GM23338 (cell line): ENCODE measurements around the gene AAMDC. TPM values are rescaled to one million over a fixed set of nuclear protein-coding genes. Genes with fewer than 3 reads are reported as not detected.
"Not testable (repeated sequence)": the region's sequence is repeated elsewhere in the genome, so short reads cannot be mapped to it uniquely, and the experiment has no call there.

Experiments
- ATAC-seq: fragments of 200-7000 bp; cut with Tn5 transposase; 3 replicates; pipeline ENCODE4 v1.9.1; 2020
- DNase-seq: peaks from one replicate; pipeline ENCODE4 v3.0.0-alpha.2; 2015; ENCODE audit warnings: low spot score
- H2AFZ ChIP-seq: fragments of 200-600 bp; sonication (generic); 2 replicates; pipeline ENCODE4 v1.8.0; 2016; ENCODE audit warnings: antibody characterized with exemption, mild to moderate bottlenecking, moderate library complexity
- H3F3A ChIP-seq: fragments of 200-600 bp; sonication (generic); replicated peaks from 2 replicates; pipeline ENCODE4 v1.8.0; 2017; ENCODE audit warnings: antibody characterized with exemption, mixed run types, low read depth
- H3K27ac ChIP-seq: fragments of 200-600 bp; sonication (generic); 2 replicates; pipeline ENCODE4 v1.6.1; 2016; ENCODE audit warnings: low read depth
- H3K27me3 ChIP-seq: fragments of 200-600 bp; sonication (generic); 2 replicates; pipeline ENCODE4 v1.8.0; 2016; ENCODE audit warnings: mild to moderate bottlenecking, mixed run types, moderate library complexity; ENCODE audit not compliant: insufficient read depth
- H3K36me3 ChIP-seq: fragments of 200-600 bp; sonication (generic); 2 replicates; pipeline ENCODE4 v1.8.0; 2016; ENCODE audit warnings: mild to moderate bottlenecking; ENCODE audit not compliant: insufficient read depth
- H3K4me1 ChIP-seq: fragments of 200-600 bp; sonication (generic); 2 replicates; pipeline ENCODE4 v1.8.0; 2016; ENCODE audit warnings: mild to moderate bottlenecking, moderate library complexity; ENCODE audit not compliant: insufficient read depth
- H3K4me2 ChIP-seq: fragments of 200-600 bp; sonication (generic); 2 replicates; pipeline ENCODE4 v1.7.1; 2017; ENCODE audit warnings: mixed run types
- H3K4me3 ChIP-seq: fragments of 200-600 bp; sonication (generic); 2 replicates; pipeline ENCODE4 v1.6.1; 2016; ENCODE audit warnings: mixed run types
- H3K79me2 ChIP-seq: fragments of 200-600 bp; sonication (generic); replicated peaks from 2 replicates; pipeline ENCODE4 v1.8.0; 2017; ENCODE audit warnings: mild to moderate bottlenecking; ENCODE audit not compliant: insufficient read depth
- H3K9me2 ChIP-seq: fragments of 200-600 bp; sonication (generic); 2 replicates; pipeline ENCODE4 v1.8.0; 2017; ENCODE audit not compliant: insufficient read depth
- H4K20me1 ChIP-seq: fragments of 200-600 bp; sonication (generic); replicated peaks from 2 replicates; pipeline ENCODE4 v1.8.0; 2017; ENCODE audit warnings: mild to moderate bottlenecking; ENCODE audit not compliant: insufficient read depth
- H3K27ac Mint-ChIP-seq: 2 replicates; pipeline ENCODE4 v1.8.0; 2020; ENCODE audit warnings: inconsistent platforms, mild to moderate bottlenecking, moderate library complexity, mixed read lengths
- H3K27me3 Mint-ChIP-seq: 3 replicates; pipeline ENCODE4 v1.8.0; 2022; ENCODE audit warnings: low read depth, mild to moderate bottlenecking, moderate library complexity, mixed read lengths, inconsistent platforms; ENCODE audit not compliant: insufficient read depth, poor library complexity
- H3K36me3 Mint-ChIP-seq: 3 replicates; pipeline ENCODE4 v1.8.0; 2021; ENCODE audit warnings: low read depth, mild to moderate bottlenecking, inconsistent platforms, moderate library complexity, mixed read lengths
- H3K4me1 Mint-ChIP-seq: 3 replicates; pipeline ENCODE4 v1.8.0; 2020; ENCODE audit warnings: mild to moderate bottlenecking, inconsistent platforms, mixed read lengths
- H3K4me3 Mint-ChIP-seq: 3 replicates; pipeline ENCODE4 v1.8.0; 2021; ENCODE audit warnings: moderate library complexity, mild to moderate bottlenecking, inconsistent platforms, mixed read lengths
- H3K9me3 Mint-ChIP-seq: 3 replicates; pipeline ENCODE4 v1.8.0; 2020; ENCODE audit warnings: moderate library complexity, mild to moderate bottlenecking, inconsistent platforms, mixed read lengths
- EZH2 ChIP-seq: fragments of 200-600 bp; sonication (generic); IDR thresholded peaks from one replicate; pipeline ENCODE4 v1.8.0; 2017; ENCODE audit warnings: antibody characterized with exemption, mild to moderate bottlenecking, low read depth; ENCODE audit not compliant: unreplicated experiment
- EZH2phosphoT487 ChIP-seq: fragments of 200-600 bp; sonication (generic); IDR thresholded peaks from one replicate; pipeline ENCODE4 v1.8.1; 2018; ENCODE audit warnings: antibody characterized with exemption; ENCODE audit not compliant: unreplicated experiment
- JUNB ChIP-seq: IDR thresholded peaks from one replicate; pipeline ENCODE4 v1.6.1; 2016; ENCODE audit warnings: antibody characterized with exemption; ENCODE audit not compliant: unreplicated experiment
- POLR2AphosphoS5 ChIP-seq: IDR thresholded peaks from 2 replicates; pipeline ENCODE4 v1.6.1; 2016; ENCODE audit warnings: antibody characterized with exemption, low read depth
- polyA plus RNA-seq: library from polyadenylated mRNA; unstranded; fragments of >200 nt; fragmentation: Nextera tagmentation; extraction: Ambion mirVana; gene quantifications from 2 replicates; pipeline ENCODE4 v1.2.1, GENCODE V29; 2016
- total RNA-seq: library from RNA; depleted of rRNA; stranded (reverse); fragments of >200 nt; shearing (Covaris generic); gene quantifications from 2 replicates; pipeline ENCODE4 v1.2.3, GENCODE V29; 2014
- TF ChIP-seq, protein P1 (sequence below): fragments of 250-450 bp; sonication (Bioruptor Pico); IDR thresholded peaks from 2 replicates; pipeline ENCODE4 v1.5.0; 2020; ENCODE audit warnings: mild to moderate bottlenecking, moderate library complexity
- TF ChIP-seq, protein P2 (sequence below), 2 experiments: fragments of 200-600 bp in 1 of 2; sonication (generic) in 1 of 2; conservative IDR thresholded peaks; 2 replicates each; pipeline versions ENCODE4 v1.5.1 to v1.6.1; 2016 to 2017; ENCODE audit warnings: antibody characterized with exemption in 2 of 2, low read depth in 2 of 2, mild to moderate bottlenecking in 2 of 2, moderate library complexity in 1 of 2

AAMDC gene
- total and polyA plus RNA-seq, 2 experiments from 2014 or later: 5.3 to 50.2 TPM

DNA sequence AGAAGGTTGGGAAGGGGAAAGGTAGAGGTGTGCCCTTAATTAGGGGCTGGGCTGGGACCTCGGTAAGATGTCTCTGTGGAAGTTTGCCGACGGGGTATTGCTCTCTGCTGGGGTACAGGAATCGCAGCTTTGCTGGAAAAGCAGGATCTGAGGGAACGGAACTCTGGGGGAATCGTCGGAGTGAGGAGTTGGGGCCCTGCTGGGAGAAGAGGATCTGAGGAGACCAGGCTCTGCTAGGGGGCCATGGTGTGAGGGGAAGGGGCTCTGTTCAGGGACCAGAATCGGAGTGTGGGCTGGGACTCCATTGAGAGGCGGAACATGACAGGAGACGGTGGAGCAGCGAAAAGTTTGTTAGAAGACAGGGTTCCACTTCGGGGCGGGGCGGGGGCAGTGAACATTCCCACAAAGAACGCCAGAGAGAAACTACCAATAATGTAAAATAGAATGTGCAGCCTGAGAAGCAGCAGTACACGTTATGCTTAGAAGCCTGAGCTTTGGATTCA, 456 bp downstream of the AAMDC start (continued):
- TF ChIP-seq, protein P1, sequence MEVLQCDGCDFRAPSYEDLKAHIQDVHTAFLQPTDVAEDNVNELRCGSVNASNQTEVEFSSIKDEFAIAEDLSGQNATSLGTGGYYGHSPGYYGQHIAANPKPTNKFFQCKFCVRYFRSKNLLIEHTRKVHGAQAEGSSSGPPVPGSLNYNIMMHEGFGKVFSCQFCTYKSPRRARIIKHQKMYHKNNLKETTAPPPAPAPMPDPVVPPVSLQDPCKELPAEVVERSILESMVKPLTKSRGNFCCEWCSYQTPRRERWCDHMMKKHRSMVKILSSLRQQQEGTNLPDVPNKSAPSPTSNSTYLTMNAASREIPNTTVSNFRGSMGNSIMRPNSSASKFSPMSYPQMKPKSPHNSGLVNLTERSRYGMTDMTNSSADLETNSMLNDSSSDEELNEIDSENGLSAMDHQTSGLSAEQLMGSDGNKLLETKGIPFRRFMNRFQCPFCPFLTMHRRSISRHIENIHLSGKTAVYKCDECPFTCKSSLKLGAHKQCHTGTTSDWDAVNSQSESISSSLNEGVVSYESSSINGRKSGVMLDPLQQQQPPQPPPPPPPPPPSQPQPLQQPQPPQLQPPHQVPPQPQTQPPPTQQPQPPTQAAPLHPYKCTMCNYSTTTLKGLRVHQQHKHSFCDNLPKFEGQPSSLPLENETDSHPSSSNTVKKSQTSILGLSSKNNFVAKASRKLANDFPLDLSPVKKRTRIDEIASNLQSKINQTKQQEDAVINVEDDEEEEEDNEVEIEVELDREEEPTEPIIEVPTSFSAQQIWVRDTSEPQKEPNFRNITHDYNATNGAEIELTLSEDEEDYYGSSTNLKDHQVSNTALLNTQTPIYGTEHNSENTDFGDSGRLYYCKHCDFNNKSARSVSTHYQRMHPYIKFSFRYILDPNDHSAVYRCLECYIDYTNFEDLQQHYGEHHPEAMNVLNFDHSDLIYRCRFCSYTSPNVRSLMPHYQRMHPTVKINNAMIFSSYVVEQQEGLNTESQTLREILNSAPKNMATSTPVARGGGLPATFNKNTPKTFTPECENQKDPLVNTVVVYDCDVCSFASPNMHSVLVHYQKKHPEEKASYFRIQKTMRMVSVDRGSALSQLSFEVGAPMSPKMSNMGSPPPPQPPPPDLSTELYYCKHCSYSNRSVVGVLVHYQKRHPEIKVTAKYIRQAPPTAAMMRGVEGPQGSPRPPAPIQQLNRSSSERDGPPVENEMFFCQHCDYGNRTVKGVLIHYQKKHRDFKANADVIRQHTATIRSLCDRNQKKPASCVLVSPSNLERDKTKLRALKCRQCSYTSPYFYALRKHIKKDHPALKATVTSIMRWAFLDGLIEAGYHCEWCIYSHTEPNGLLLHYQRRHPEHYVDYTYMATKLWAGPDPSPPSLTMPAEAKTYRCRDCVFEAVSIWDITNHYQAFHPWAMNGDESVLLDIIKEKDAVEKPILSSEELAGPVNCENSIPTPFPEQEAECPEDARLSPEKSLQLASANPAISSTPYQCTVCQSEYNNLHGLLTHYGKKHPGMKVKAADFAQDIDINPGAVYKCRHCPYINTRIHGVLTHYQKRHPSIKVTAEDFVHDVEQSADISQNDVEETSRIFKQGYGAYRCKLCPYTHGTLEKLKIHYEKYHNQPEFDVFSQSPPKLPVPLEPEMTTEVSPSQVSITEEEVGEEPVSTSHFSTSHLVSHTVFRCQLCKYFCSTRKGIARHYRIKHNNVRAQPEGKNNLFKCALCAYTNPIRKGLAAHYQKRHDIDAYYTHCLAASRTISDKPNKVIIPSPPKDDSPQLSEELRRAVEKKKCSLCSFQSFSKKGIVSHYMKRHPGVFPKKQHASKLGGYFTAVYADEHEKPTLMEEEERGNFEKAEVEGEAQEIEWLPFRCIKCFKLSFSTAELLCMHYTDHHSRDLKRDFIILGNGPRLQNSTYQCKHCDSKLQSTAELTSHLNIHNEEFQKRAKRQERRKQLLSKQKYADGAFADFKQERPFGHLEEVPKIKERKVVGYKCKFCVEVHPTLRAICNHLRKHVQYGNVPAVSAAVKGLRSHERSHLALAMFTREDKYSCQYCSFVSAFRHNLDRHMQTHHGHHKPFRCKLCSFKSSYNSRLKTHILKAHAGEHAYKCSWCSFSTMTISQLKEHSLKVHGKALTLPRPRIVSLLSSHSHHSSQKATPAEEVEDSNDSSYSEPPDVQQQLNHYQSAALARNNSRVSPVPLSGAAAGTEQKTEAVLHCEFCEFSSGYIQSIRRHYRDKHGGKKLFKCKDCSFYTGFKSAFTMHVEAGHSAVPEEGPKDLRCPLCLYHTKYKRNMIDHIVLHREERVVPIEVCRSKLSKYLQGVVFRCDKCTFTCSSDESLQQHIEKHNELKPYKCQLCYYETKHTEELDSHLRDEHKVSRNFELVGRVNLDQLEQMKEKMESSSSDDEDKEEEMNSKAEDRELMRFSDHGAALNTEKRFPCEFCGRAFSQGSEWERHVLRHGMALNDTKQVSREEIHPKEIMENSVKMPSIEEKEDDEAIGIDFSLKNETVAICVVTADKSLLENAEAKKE (CRISPR knock-in tag): no peak
- TF ChIP-seq EZH2phosphoT487 (no peak), JUNB (no peak), POLR2AphosphoS5 (no peak), EZH2 (no peak)
- TF ChIP-seq, protein P2, sequence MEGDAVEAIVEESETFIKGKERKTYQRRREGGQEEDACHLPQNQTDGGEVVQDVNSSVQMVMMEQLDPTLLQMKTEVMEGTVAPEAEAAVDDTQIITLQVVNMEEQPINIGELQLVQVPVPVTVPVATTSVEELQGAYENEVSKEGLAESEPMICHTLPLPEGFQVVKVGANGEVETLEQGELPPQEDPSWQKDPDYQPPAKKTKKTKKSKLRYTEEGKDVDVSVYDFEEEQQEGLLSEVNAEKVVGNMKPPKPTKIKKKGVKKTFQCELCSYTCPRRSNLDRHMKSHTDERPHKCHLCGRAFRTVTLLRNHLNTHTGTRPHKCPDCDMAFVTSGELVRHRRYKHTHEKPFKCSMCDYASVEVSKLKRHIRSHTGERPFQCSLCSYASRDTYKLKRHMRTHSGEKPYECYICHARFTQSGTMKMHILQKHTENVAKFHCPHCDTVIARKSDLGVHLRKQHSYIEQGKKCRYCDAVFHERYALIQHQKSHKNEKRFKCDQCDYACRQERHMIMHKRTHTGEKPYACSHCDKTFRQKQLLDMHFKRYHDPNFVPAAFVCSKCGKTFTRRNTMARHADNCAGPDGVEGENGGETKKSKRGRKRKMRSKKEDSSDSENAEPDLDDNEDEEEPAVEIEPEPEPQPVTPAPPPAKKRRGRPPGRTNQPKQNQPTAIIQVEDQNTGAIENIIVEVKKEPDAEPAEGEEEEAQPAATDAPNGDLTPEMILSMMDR (conservative IDR thresholded peaks at IDR 0.05; ENCODE audit: low read depth in 2 of 2): no peak

DNA sequence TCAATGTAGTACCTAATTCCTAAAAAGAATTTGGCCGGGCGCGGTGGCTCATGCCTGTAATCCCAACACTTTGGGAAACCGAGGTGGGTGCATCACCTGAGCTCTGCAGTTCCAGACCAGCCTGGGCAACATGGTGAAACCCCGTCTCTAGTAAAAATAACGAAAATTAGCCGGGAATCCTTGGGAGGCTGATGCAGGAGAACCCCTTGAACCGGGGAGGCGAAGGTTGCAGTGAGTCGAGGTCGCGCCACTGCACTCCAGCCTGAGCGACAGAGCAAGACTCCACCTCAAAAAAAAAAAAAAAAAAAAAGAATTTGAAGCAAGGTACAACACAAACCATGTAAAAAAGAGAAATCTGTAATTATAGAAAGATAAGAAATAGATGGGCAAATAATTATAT, 1.2 kb downstream of the AAMDC start:
- Histone ChIP-seq H3K4me3 (peak overlapping the region; percentile 87), H3K4me2 (peak overlapping the region; percentile 95), H4K20me1 (peaks cover 19% of the 10 kb centered on the region; the same call in 1 of the 2 replicates), H3K79me2 (peaks cover 21% of the 10 kb centered on the region), H3K4me1 (peaks cover 20% of the 10 kb centered on the region)
- H2AFZ ChIP-seq, H3K27ac ChIP-seq, H3K36me3 Mint-ChIP-seq, ATAC-seq, H3F3A ChIP-seq, H3K4me1 Mint-ChIP-seq, DNase-seq, H3K9me3 Mint-ChIP-seq, H3K27me3 ChIP-seq, H3K27ac Mint-ChIP-seq, H3K36me3 ChIP-seq, H3K9me2 ChIP-seq: not testable (repeated sequence)
- H3K4me3 Mint-ChIP-seq: peak overlapping the region; percentile 96
- H3K27me3 Mint-ChIP-seq: peaks cover 16% of the 10 kb centered on the region
